ENCODE measurements around the gene CASP6.

CASP6 gene

GRCh38 chr4:109750652-109751244, 47.5 kb upstream of the CASP6 start:
- no peaks in the 10 kb centered on the region for H3K27me3 ChIP-seq (replicated peaks; ENCODE audit: insufficient read depth, low read length)
- no peaks in the 10 kb centered on the region for H3F3A ChIP-seq (ENCODE audit: insufficient read depth, low read length)
- TF ChIP-seq EZH2phosphoT487 (IDR thresholded peaks at IDR 0.05; ENCODE audit: low read length), result no peak
- TF ChIP-seq EZH2 (optimal IDR thresholded peaks at IDR 0.05; ENCODE audit: low read depth, low read length), result no peak
- TF ChIP-seq CTCF (IDR thresholded peaks at IDR 0.05; ENCODE audit: low read length), result no peak
- H3K79me2 ChIP-seq (ENCODE audit: low read length), result no peaks in the 10 kb centered on the region
- DNase-seq, result no peak
- no peaks in the 10 kb centered on the region for H4K20me1 ChIP-seq (ENCODE audit: insufficient read depth, low read length)
- no peaks in the 10 kb centered on the region for H3K9me2 ChIP-seq (replicated peaks; ENCODE audit: insufficient read depth, low read length)
- H3K4me3 ChIP-seq (ENCODE audit: low read length), result no peak overlapping the region
- H3K27ac ChIP-seq (ENCODE audit: low read length), result no peak overlapping the region
- no peaks in the 10 kb centered on the region for H3K36me3 ChIP-seq (replicated peaks; ENCODE audit: insufficient read depth, low read length)
- H3K9ac ChIP-seq (ENCODE audit: low read length), result no peak overlapping the region
- no peak overlapping the region for H3K4me2 ChIP-seq (ENCODE audit: low read depth, low read length)
- no peaks in the 10 kb centered on the region for H3K4me1 ChIP-seq (ENCODE audit: low read length)
- H2AFZ ChIP-seq (ENCODE audit: low read length), result no peak overlapping the region
- H3K9me3 ChIP-seq (replicated peaks; ENCODE audit: insufficient read depth, low read length), result no peaks in the 10 kb centered on the region

GRCh38 chr4:109749388-109750082, 46.3 kb upstream of the CASP6 start:
- TF ChIP-seq CTCF (IDR thresholded peaks at IDR 0.05; ENCODE audit: low read length) (no peak), EZH2 (optimal IDR thresholded peaks at IDR 0.05; ENCODE audit: low read depth, low read length) (no peak), EZH2phosphoT487 (IDR thresholded peaks at IDR 0.05; ENCODE audit: low read length) (no peak)
- H3K4me2 ChIP-seq (ENCODE audit: low read depth, low read length), result no peak overlapping the region
- H2AFZ ChIP-seq (ENCODE audit: low read length), result no peak overlapping the region
- H3K4me1 ChIP-seq (ENCODE audit: low read length), result no peaks in the 10 kb centered on the region
- H3K9me2 ChIP-seq (replicated peaks; ENCODE audit: insufficient read depth, low read length), result no peaks in the 10 kb centered on the region
- no peak overlapping the region for H3K9ac ChIP-seq (ENCODE audit: low read length)
- no peak for DNase-seq
- no peak overlapping the region for H3K4me3 ChIP-seq (ENCODE audit: low read length)
- H4K20me1 ChIP-seq (ENCODE audit: insufficient read depth, low read length), result no peaks in the 10 kb centered on the region
- H3F3A ChIP-seq (ENCODE audit: insufficient read depth, low read length), result no peaks in the 10 kb centered on the region
- no peak overlapping the region for H3K27ac ChIP-seq (ENCODE audit: low read length)
- H3K36me3 ChIP-seq (replicated peaks; ENCODE audit: insufficient read depth, low read length), result no peaks in the 10 kb centered on the region
- H3K79me2 ChIP-seq (ENCODE audit: low read length), result no peaks in the 10 kb centered on the region
- no peaks in the 10 kb centered on the region for H3K9me3 ChIP-seq (replicated peaks; ENCODE audit: insufficient read depth, low read length)
- H3K27me3 ChIP-seq (replicated peaks; ENCODE audit: insufficient read depth, low read length), result no peaks in the 10 kb centered on the region

DNA sequence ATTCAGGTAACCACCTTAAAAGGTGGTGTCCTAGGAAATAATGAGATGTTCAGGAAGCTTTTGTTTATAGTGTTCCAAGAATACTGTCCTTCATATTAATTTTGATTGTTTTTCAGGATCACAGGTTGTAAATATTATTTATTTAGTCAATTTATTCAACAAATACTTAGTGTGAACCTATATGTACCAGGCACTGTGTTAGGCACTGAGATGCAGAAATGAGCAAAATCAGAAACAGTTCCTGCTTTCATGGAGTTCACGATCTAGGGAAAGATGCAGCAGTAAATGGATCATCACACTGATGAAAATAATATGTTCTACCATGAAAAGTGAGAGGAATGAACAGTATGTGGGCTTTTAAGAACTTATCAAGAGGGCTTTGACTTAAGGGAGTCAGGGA, 44.9 kb upstream of the CASP6 start:
- no peaks in the 10 kb centered on the region for H4K20me1 ChIP-seq (ENCODE audit: insufficient read depth, low read length)
- no peak overlapping the region for H3K4me3 ChIP-seq (ENCODE audit: low read length)
- H3F3A ChIP-seq (ENCODE audit: insufficient read depth, low read length), result no peaks in the 10 kb centered on the region
- H3K9me2 ChIP-seq (replicated peaks; ENCODE audit: insufficient read depth, low read length), result no peaks in the 10 kb centered on the region
- no peak overlapping the region for H3K27ac ChIP-seq (ENCODE audit: low read length)
- no peak overlapping the region for H2AFZ ChIP-seq (ENCODE audit: low read length)
- H3K4me2 ChIP-seq (ENCODE audit: low read depth, low read length), result no peak overlapping the region
- no peak for DNase-seq
- TF ChIP-seq EZH2 (optimal IDR thresholded peaks at IDR 0.05; ENCODE audit: low read depth, low read length), result no peak
- TF ChIP-seq EZH2phosphoT487 (IDR thresholded peaks at IDR 0.05; ENCODE audit: low read length), result no peak
- TF ChIP-seq CTCF (IDR thresholded peaks at IDR 0.05; ENCODE audit: low read length), result no peak
- H3K36me3 ChIP-seq (replicated peaks; ENCODE audit: insufficient read depth, low read length), result no peaks in the 10 kb centered on the region
- H3K9ac ChIP-seq (ENCODE audit: low read length), result no peak overlapping the region
- H3K27me3 ChIP-seq (replicated peaks; ENCODE audit: insufficient read depth, low read length), result no peaks in the 10 kb centered on the region
- no peaks in the 10 kb centered on the region for H3K9me3 ChIP-seq (replicated peaks; ENCODE audit: insufficient read depth, low read length)
- no peaks in the 10 kb centered on the region for H3K4me1 ChIP-seq (ENCODE audit: low read length)
- no peaks in the 10 kb centered on the region for H3K79me2 ChIP-seq (ENCODE audit: low read length)
